GM12891 (cell line): ENCODE data around the gene MAGI1.

Experiments
- POLR2A ChIP-seq: IDR thresholded peaks from 2 replicates; pipeline ENCODE4 v1.6.1; 2011; ENCODE audit warnings: low read depth, low read length, control low read depth
- POLR2AphosphoS5 ChIP-seq: IDR thresholded peaks from 2 replicates; pipeline ENCODE4 v1.6.1; 2011; ENCODE audit warnings: low read depth, low read length, control low read depth
- TAF1 ChIP-seq: IDR thresholded peaks from 2 replicates; pipeline ENCODE4 v1.6.1; 2011; ENCODE audit warnings: low read depth, low read length, control low read depth

DNA sequence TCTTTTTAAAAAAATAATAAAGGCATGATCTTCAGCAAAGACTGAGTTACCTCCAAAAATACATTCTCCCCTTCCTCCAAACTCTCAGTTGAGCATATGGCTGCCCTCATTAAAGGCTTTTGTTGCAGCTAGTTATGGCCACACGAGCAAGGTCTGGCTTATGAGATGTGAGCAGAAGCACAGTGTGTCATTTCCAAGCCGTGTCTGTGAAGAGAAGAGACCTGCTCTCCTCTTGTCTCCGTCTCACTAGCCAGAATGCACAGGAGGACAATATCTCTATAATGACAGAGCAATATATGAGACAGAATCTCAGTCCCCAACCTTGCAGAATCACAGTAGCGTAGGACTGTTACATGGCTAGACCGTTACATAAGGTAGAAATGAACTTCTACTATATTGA is 152.3 kb downstream of the MAGI1 start:
- TF ChIP-seq POLR2AphosphoS5 (no peak), POLR2A (no peak), TAF1 (no peak)
